HFFc6 (cell line): ENCODE measurements around the gene PRRT2. TPM values are rescaled to one million over a fixed set of nuclear protein-coding genes. Genes with fewer than 3 reads are reported as not detected.

Experiments used
- DNase-seq: peaks from one replicate; pipeline ENCODE4 v3.0.0-alpha.2; 2018
- H3K27ac Mint-ChIP-seq: 2 replicates; pipeline ENCODE4 v1.8.0; 2020; ENCODE audit warnings: mild to moderate bottlenecking, mixed read lengths
- H3K27me3 Mint-ChIP-seq: 2 replicates; pipeline ENCODE4 v1.8.0; 2021; ENCODE audit warnings: mild to moderate bottlenecking, moderate library complexity, mixed read lengths; ENCODE audit not compliant: insufficient read depth
- H3K36me3 Mint-ChIP-seq: 2 replicates; pipeline ENCODE4 v1.8.0; 2021; ENCODE audit warnings: low read depth, mixed read lengths
- H3K4me1 Mint-ChIP-seq: 2 replicates; pipeline ENCODE4 v1.8.0; 2020; ENCODE audit warnings: low read depth, mixed read lengths
- H3K4me3 Mint-ChIP-seq: 2 replicates; pipeline ENCODE4 v1.8.0; 2020; ENCODE audit warnings: mild to moderate bottlenecking, moderate library complexity, mixed read lengths
- H3K9me3 Mint-ChIP-seq: 2 replicates; pipeline ENCODE4 v1.8.0; 2020; ENCODE audit warnings: mild to moderate bottlenecking, mixed read lengths
- CTCF ChIP-seq: fragments of 200-600 bp; sonication (generic); IDR thresholded peaks from 2 replicates; pipeline ENCODE4 v1.5.0; 2021; ENCODE audit warnings: antibody characterized with exemption, mild to moderate bottlenecking
- total RNA-seq, 6 experiments: library from RNA; stranded (reverse); fragmentation: NEBNext Ultra II Directional; extraction: Animal tissue kit (Norgen Biotek cat#: 25700); gene quantifications; 2 replicates in 1 of 6; 3 replicates in 5 of 6; pipeline ENCODE4 v1.2.3, GENCODE V29; 2021

Gene PRRT2
- total RNA-seq, 6 experiments from 2014 or later = 2.9 to 4.3 (median 3.6) TPM

GRCh38 chr16:29813644-29814562 lies 1.9 kb downstream of the PRRT2 start:
- Mint-ChIP-seq H3K27ac (no peak overlapping the region), H3K36me3 (peaks cover 16% of the 10 kb centered on the region), H3K4me1 (peaks cover 84% of the 10 kb centered on the region), H3K4me3 (peak overlapping the region; percentile 89), H3K27me3 (peaks cover 6% of the 10 kb centered on the region), H3K9me3 (no peaks in the 10 kb centered on the region)
- no peak for DNase-seq
- TF ChIP-seq CTCF = no peak

- Mint-ChIP-seq H3K4me3 (peak overlapping the region; percentile 94), H3K27me3 (peaks cover 5% of the 10 kb centered on the region), H3K9me3 (no peaks in the 10 kb centered on the region), H3K4me1 (peaks cover 88% of the 10 kb centered on the region), H3K27ac (peak overlapping the region; percentile 96), H3K36me3 (peaks cover 22% of the 10 kb centered on the region)
- no peak for DNase-seq
- no peak for TF ChIP-seq CTCF
These were observed 2.6 kb downstream of the PRRT2 start for GRCh38 chr16:29814592-29814991.

- H3K36me3 Mint-ChIP-seq = peaks cover 25% of the 10 kb centered on the region
- peaks cover 88% of the 10 kb centered on the region for H3K4me1 Mint-ChIP-seq
- H3K27ac Mint-ChIP-seq = peak overlapping the region; percentile 96
- H3K27me3 Mint-ChIP-seq = peaks cover 5% of the 10 kb centered on the region
- TF ChIP-seq CTCF = no peak
- H3K9me3 Mint-ChIP-seq = no peaks in the 10 kb centered on the region
- DNase-seq = no peak
- H3K4me3 Mint-ChIP-seq = peak overlapping the region; percentile 94
These were observed 3.2 kb downstream of the PRRT2 start for GRCh38 chr16:29815032-29815721.

GRCh38 chr16:29815793-29816693 lies 4.0 kb downstream of the PRRT2 start, which contains the start of gene PAGR1:
TSS of gene PAGR1 (plus strand) at chr16:29816152. CDS start at chr16:29816526, 374 bp downstream.
- Mint-ChIP-seq H3K27ac (peak within 1 kb of the TSS; percentile 96), H3K36me3 (peaks cover 32% of the 10 kb centered on the region), H3K9me3 (no peaks in the 10 kb centered on the region), H3K4me3 (peak within 1 kb of the TSS; percentile 94), H3K4me1 (peaks cover 80% of the 10 kb centered on the region), H3K27me3 (peaks cover 5% of the 10 kb centered on the region)
- peak; percentile 99 for DNase-seq
- TF ChIP-seq CTCF = peak; percentile 93
